ENCODE data around the gene SNORC. TPM values are rescaled to one million over a fixed set of nuclear protein-coding genes. Genes with fewer than 3 reads are reported as not detected.

SNORC gene
- total RNA-seq, 1 donor from 2014 or later, result not detected

DNA sequence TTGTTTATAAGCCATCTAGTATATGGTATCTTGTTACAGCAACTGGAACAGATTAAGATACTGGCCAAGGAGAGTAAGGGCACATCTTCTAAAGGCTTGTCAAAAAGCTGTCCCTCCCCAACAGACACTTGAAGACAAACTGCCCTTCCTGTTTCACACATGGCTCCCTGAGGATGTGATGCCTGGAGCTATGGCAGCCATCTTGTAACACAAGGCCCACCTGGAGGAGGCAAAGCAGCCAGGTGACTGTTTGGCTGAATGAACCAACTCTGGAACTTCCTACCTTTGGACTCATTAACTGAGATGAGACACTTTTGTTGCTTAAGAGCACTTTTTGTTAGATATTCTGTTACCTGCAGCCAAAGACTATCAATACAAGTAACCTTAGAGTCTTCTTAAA, 54.4 kb downstream of the SNORC start:
- intact Hi-C loops (cut with DNase I), result no loop called here
- H3K27me3 ChIP-seq, result peaks cover 5% of the 10 kb centered on the region
- no peaks in the 10 kb centered on the region for H3K36me3 ChIP-seq
- no peaks in the 10 kb centered on the region for H3K9me3 ChIP-seq
- no peak for DNase-seq (ENCODE audit: low spot score in 2 of 2)
- no peak overlapping the region for H3K4me3 ChIP-seq
- TF ChIP-seq, protein P1, sequence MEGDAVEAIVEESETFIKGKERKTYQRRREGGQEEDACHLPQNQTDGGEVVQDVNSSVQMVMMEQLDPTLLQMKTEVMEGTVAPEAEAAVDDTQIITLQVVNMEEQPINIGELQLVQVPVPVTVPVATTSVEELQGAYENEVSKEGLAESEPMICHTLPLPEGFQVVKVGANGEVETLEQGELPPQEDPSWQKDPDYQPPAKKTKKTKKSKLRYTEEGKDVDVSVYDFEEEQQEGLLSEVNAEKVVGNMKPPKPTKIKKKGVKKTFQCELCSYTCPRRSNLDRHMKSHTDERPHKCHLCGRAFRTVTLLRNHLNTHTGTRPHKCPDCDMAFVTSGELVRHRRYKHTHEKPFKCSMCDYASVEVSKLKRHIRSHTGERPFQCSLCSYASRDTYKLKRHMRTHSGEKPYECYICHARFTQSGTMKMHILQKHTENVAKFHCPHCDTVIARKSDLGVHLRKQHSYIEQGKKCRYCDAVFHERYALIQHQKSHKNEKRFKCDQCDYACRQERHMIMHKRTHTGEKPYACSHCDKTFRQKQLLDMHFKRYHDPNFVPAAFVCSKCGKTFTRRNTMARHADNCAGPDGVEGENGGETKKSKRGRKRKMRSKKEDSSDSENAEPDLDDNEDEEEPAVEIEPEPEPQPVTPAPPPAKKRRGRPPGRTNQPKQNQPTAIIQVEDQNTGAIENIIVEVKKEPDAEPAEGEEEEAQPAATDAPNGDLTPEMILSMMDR (IDR thresholded peaks at IDR 0.05), result no peak
- H3K27ac ChIP-seq, result no peak overlapping the region
- H3K4me1 ChIP-seq, result peaks cover 4 to 8% of the 10 kb centered on the region in 2 donors

DNA sequence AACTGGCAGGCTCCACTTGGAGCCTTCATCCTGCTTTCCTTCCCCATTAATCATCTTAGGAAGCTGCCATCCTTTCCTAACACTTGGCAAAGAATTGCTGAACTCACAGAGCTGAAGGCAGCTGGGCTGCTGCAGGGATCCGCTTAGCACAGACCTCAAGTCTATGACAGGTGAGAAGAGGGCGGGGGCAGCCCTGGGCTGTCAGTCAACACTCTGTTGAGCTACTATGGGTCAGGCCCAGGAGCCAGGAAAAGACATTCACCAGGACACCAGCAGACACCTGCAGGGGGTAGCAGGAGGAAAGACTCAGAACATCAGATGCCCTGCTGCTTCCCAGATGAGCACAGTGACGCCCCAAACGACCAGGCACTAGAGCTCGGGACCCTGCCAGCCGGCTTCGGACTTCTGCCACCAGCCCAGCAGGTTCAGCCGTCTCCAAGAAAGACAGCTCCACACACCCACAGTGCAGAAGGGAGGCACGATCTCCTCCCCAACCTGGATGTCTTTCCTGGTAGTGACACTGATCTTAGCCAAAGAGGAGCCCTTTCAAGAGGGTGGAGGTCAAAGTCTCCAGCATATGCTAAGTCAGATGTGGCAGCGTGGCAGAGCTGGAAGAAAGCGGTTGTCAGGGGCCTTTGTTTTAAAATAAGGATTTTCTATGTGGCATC, 55.2 kb downstream of the SNORC start:
- no peaks in the 10 kb centered on the region for H3K36me3 ChIP-seq
- peaks cover 5% of the 10 kb centered on the region for H3K27me3 ChIP-seq
- TF ChIP-seq, protein P1 (IDR thresholded peaks at IDR 0.05), result no peak
- H3K4me1 ChIP-seq, result peaks cover 4 to 8% of the 10 kb centered on the region in 2 donors
- H3K4me3 ChIP-seq, result no peak overlapping the region
- H3K27ac ChIP-seq, result no peak overlapping the region
- H3K9me3 ChIP-seq, result no peaks in the 10 kb centered on the region
- no peak for DNase-seq (ENCODE audit: low spot score in 2 of 2)
- intact Hi-C loops (cut with DNase I), result no loop called here

DNA sequence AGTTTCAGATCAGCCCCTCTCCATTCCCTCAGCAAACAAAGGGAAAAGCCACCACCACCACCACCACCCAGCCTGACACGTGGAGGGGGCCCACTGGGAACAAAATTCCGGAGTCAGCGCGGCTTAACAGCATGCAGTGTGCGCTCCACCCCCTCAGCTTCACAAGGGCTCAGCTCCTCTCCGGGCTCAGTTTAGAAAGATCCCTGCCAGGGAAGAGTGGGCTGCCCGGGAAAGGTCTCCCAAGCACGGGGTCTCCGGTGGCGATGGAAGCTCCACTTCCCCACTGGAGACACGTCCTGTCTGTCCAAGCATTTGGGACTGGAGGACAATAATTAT, 55.7 kb downstream of the SNORC start:
- H3K36me3 ChIP-seq, result no peaks in the 10 kb centered on the region
- H3K27ac ChIP-seq, result no peak overlapping the region
- H3K4me1 ChIP-seq, result peaks cover 4 to 8% of the 10 kb centered on the region in 2 donors
- TF ChIP-seq, protein P1 (IDR thresholded peaks at IDR 0.05), result no peak
- H3K27me3 ChIP-seq, result peaks cover 5% of the 10 kb centered on the region
- DNase-seq (ENCODE audit: low spot score in 2 of 2), result no peak
- intact Hi-C loops (cut with DNase I), result no loop called here
- no peaks in the 10 kb centered on the region for H3K9me3 ChIP-seq
- no peak overlapping the region for H3K4me3 ChIP-seq

DNA sequence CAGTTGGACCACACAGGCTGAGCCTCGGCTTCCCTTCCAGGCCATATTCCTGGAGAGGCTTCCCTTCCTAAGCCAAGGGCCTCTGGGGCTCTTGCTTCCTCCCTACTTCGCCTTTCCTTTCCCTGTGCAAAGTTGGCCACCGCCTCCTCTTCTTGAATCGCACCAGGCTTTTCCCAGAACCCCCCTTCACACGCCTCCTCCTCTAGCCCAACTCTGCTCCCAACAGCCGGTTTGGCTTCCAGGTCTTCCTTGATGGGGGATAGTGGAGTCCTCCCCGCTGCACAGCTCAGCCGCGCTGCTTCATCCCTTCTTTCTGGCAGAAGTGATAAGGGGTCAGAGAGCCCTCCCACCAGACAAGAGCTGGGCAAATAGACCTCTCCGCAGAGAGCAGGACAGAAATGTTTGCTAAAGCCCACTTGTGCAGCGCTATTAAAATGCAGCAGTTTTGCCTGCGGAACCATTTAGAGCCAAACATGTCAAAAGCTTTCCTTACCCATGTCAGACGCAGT, 56.4 kb downstream of the SNORC start:
- intact Hi-C loops (cut with DNase I), result no loop called here
- Histone ChIP-seq H3K36me3 (no peaks in the 10 kb centered on the region), H3K27ac (no peak overlapping the region), H3K27me3 (peaks cover 5% of the 10 kb centered on the region), H3K9me3 (no peaks in the 10 kb centered on the region), H3K4me1 (peaks cover 4 to 8% of the 10 kb centered on the region in 2 donors), H3K4me3 (peak overlapping the region in 1 of 2 donors; percentile 74)
- no peak for DNase-seq (ENCODE audit: low spot score in 2 of 2)
- TF ChIP-seq, protein P1 (IDR thresholded peaks at IDR 0.05), result no peak

DNA sequence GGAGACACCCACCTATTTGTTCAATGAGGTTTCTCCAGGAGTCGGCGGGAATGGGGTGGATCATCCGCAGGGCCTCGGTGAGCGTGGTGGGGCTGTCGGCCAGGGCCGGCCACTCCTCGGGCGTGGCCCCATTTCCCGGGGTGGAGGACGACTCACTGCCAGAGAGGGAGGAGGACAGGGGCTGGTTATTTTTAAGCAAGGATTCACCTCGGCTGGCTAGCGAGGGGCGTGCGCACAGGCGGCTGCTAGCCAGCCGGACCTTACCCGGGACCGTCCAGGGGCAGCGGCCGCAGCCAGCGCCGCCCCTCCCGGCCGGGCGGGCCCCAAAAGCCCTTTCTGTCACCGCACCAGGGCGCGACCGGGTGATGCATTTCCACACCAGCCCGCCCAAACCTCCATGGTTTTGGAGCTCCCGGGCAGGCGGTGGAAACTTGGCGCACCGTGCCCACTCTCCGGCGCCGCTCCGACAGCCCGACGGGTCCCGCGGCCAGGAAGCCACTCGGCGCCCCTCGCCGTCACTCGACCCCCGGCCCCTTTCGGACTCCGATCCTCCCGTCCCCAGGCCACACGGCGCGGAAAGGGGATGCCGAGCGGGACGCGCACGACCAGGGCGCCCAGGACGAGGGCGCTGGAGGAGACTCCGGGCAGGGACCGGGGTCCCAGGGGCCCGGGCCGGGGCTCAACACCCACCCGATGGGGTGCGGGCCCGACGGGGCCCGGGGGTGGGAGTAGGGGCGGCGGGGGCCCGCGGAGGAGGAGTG, 57.1 kb downstream of the SNORC start:
- H3K27ac ChIP-seq, result no peak overlapping the region
- intact Hi-C loops (cut with DNase I), result no loop called here
- no peaks in the 10 kb centered on the region for H3K9me3 ChIP-seq
- peak overlapping the region; percentile 53 to 74 for H3K4me3 ChIP-seq
- peaks cover 5% of the 10 kb centered on the region for H3K27me3 ChIP-seq
- peaks cover 4 to 8% of the 10 kb centered on the region in 2 donors for H3K4me1 ChIP-seq
- DNase-seq (ENCODE audit: low spot score in 2 of 2), result no peak
- TF ChIP-seq, protein P1 (IDR thresholded peaks at IDR 0.05), result no peak
- no peaks in the 10 kb centered on the region for H3K36me3 ChIP-seq

Data from ascending aorta (tissue), 2 donors.